Brain microvascular endothelial cell (primary cell): ENCODE data around the gene KRTAP4-1.

Source experiments
- DNase-seq: peaks from one replicate; pipeline ENCODE4 v3.0.0-alpha.2; 2020
- H3K27ac ChIP-seq: fragments of 250-450 bp; sonication (Bioruptor Pico); 2 replicates; pipeline ENCODE4 v1.5.1; 2020; ENCODE audit warnings: mild to moderate bottlenecking, moderate library complexity
- H3K27me3 ChIP-seq: fragments of 250-450 bp; sonication (Bioruptor Pico); replicated peaks from 2 replicates; pipeline ENCODE4 v1.5.1; 2020; ENCODE audit warnings: mild to moderate bottlenecking
- H3K36me3 ChIP-seq: fragments of 250-450 bp; sonication (Bioruptor Pico); replicated peaks from 2 replicates; pipeline ENCODE4 v1.5.1; 2020; ENCODE audit warnings: mild to moderate bottlenecking
- H3K4me3 ChIP-seq: 2 replicates; pipeline ENCODE4 v1.5.1; 2011; ENCODE audit warnings: low read depth, mild to moderate bottlenecking, control low read depth, low read length, moderate library complexity
- in situ Hi-C: cut with HindIII; loops from 2 replicates; pipeline ENCODE4 v1.10.0; 2017; ENCODE audit warnings: low sequenced_read_pairs, low pct_ligation_motif_present
- TF ChIP-seq, protein P1 (sequence below): IDR thresholded peaks from 2 replicates; pipeline ENCODE4 v1.5.1; 2011; ENCODE audit warnings: low read depth, mild to moderate bottlenecking, moderate library complexity, low read length, control low read depth, inconsistent platforms; ENCODE audit errors: missing control alignments

The KRTAP4-1 gene

DNA sequence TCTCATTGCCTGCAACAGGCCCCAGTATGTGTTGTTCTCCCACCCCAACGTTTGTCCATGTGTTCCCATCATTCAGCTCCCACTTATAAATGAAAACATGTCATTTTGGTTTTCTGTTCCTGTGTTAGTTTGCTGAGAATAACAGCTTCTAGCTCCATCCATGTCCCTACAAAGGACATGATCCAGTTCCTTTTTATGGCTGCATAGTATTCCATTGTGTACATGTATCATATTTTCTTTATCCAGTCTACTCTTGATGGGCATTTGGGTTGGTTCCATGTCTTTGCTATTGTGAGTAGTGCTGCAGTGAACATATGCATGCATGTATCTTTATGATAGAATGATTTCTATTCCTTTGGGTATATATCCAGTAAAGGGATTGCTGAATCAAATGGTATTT, 31.0 kb upstream of the KRTAP4-1 start:
- TF ChIP-seq, protein P1, sequence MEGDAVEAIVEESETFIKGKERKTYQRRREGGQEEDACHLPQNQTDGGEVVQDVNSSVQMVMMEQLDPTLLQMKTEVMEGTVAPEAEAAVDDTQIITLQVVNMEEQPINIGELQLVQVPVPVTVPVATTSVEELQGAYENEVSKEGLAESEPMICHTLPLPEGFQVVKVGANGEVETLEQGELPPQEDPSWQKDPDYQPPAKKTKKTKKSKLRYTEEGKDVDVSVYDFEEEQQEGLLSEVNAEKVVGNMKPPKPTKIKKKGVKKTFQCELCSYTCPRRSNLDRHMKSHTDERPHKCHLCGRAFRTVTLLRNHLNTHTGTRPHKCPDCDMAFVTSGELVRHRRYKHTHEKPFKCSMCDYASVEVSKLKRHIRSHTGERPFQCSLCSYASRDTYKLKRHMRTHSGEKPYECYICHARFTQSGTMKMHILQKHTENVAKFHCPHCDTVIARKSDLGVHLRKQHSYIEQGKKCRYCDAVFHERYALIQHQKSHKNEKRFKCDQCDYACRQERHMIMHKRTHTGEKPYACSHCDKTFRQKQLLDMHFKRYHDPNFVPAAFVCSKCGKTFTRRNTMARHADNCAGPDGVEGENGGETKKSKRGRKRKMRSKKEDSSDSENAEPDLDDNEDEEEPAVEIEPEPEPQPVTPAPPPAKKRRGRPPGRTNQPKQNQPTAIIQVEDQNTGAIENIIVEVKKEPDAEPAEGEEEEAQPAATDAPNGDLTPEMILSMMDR = no peak
- DNase-seq = no peak
- in situ Hi-C loops = no loop called here
- H3K27me3 ChIP-seq = no peaks in the 10 kb centered on the region
- no peak overlapping the region for H3K27ac ChIP-seq
- no peak overlapping the region for H3K4me3 ChIP-seq
- no peaks in the 10 kb centered on the region for H3K36me3 ChIP-seq

DNA sequence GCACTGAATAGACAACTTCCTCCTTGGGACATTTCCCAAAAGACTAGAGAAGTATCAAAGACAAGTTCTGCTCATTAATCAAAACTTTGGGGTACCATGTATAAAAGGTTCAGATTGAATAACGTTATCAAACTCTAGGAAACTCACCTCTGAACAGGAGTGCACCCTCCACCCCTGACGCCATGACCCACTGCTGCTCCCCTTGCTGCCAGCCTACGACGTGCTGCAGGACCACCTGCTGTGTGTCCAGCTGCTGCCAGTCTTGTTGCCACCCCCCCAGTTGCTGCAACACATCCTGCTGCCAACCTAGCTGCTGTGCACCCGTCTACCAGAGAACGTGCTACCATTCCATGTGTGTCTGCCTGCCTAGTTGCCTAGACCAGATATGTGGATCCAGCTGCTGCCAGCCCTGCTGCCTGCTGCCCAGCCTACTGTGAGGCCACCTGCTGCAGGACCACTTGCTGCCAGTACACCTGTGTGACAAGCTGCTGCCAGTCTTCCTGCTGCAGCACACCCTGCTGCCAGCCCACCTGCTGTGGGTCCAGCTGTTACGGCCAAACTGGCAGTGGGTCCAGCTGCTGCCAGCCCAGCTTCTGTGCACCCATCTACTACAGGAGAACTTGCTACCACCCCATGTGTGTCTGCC, 27.9 kb upstream of the KRTAP4-1 start:
- Histone ChIP-seq H3K4me3 (no peak overlapping the region), H3K36me3 (no peaks in the 10 kb centered on the region), H3K27me3 (no peaks in the 10 kb centered on the region), H3K27ac (no peak overlapping the region)
- TF ChIP-seq, protein P1 = no peak
- in situ Hi-C loops = no loop called here
- DNase-seq = no peak

DNA sequence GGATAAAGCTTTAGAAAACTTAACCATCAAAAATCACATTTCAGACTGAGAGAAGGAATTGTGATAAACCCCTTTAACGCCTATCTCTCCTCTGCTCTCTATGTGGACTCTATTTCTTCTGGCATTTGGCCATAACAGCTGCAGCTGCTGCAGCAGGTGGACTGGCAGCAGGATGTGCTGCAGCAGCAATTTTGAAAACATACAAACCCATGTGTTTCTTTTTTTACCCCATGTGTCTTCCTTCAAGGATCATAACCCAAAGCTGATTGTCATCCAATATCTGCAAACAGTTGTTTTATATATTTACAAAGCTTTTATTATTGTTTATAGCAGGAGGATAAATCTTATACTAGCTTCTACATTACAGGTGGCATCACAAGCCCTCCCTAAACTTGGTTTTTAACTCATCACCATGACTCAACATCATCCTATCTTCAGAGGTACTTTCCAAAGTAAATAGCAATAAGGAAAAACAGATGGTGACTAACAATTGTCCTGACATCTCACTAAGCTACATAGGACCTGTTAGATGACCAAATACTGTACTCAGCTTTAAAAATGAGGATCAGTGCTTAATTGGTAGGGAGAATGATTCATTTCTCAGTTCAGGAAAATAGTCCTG, 27.2 kb upstream of the KRTAP4-1 start:
- Histone ChIP-seq H3K4me3 (no peak overlapping the region), H3K27ac (no peak overlapping the region), H3K36me3 (no peaks in the 10 kb centered on the region), H3K27me3 (no peaks in the 10 kb centered on the region)
- DNase-seq = no peak
- in situ Hi-C loops = no loop called here
- TF ChIP-seq, protein P1 = no peak

DNA sequence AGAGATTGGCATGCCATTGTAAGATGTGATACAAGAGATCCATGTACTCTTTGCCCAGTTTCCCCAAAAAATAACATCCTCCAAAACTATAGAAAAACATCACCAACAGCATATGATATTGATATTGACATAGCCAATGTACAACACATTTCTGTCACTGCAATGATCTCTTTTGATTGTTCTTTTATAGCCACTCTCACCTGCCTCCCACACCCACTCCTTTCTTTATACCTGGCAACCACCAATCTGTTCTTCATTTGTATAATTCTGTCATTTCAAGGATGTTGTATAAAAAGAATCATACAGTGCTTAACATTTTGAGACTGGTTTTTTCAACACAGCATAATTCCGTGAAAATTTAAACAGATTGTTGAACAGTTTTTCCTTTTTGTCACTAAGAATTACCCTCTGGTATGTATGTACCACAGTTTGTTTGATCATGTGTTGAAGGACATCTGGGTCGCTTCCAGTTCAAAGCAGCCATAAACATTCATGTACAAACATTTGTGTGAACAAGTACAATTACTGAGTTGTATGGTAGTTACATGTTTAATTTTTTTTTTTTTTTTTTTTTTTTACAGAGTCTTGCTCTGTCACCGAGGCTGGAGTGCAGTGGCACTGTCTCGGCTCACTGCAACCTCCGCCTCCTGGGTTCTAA, 14.8 kb upstream of the KRTAP4-1 start:
- Histone ChIP-seq H3K36me3 (no peaks in the 10 kb centered on the region), H3K4me3 (no peak overlapping the region), H3K27ac (no peak overlapping the region), H3K27me3 (no peaks in the 10 kb centered on the region)
- TF ChIP-seq, protein P1 = no peak
- in situ Hi-C loops = no loop called here
- DNase-seq = no peak

DNA sequence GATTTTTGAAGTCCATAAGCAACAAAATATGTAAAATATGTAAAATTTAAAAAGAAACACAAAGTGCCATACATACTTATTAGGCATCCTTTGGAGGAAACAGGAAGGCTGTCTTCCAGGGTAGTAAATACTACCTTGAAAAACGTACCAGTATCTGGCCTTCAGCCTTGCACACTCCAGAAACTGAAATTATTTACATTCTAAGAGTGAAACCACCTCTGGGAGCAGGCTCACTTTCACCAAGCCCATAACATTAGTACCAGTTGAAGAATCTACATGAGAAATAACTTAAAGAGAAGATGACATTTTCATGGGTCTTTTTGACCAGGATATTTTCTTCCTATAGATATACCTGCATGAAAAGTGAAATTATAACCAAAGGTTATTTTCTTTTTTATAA, 11.4 kb upstream of the KRTAP4-1 start:
- Histone ChIP-seq H3K4me3 (no peak overlapping the region), H3K27ac (no peak overlapping the region), H3K27me3 (no peaks in the 10 kb centered on the region), H3K36me3 (no peaks in the 10 kb centered on the region)
- TF ChIP-seq, protein P1 = no peak
- in situ Hi-C loops = no loop called here
- no peak for DNase-seq
